Ishikawa (cell line): ENCODE data around the gene SLC2A1.

Source experiments
- CEBPB ChIP-seq: IDR thresholded peaks from 2 replicates; pipeline ENCODE4 v1.6.1; 2012
- CREB1 ChIP-seq: IDR thresholded peaks from 2 replicates; pipeline ENCODE4 v1.6.1; 2012; ENCODE audit warnings: low read depth
- EGR1 ChIP-seq: IDR thresholded peaks from 2 replicates; pipeline ENCODE4 v1.6.1; 2012
- EP300 ChIP-seq: IDR thresholded peaks from 2 replicates; pipeline ENCODE4 v1.6.1; 2012; ENCODE audit warnings: borderline replicate concordance
- FOXM1 ChIP-seq: IDR thresholded peaks from 2 replicates; pipeline ENCODE4 v1.6.1; 2012; ENCODE audit warnings: low read depth, borderline replicate concordance
- RAD21 ChIP-seq: IDR thresholded peaks from 2 replicates; pipeline ENCODE4 v1.6.1; 2012; ENCODE audit warnings: low read depth
- YY1 ChIP-seq: IDR thresholded peaks from 2 replicates; pipeline ENCODE4 v1.6.1; 2012; ENCODE audit warnings: low read depth
- ZBTB7A ChIP-seq: IDR thresholded peaks from 2 replicates; pipeline ENCODE4 v1.6.1; 2012; ENCODE audit warnings: low read depth
- TF ChIP-seq, protein P1 (sequence below): IDR thresholded peaks from 2 replicates; pipeline ENCODE4 v1.6.1; 2012
- TF ChIP-seq, protein P2 (sequence below): IDR thresholded peaks from 2 replicates; pipeline ENCODE4 v1.6.1; 2012; ENCODE audit warnings: low read depth, mild to moderate bottlenecking
- TF ChIP-seq, protein P3 (sequence below): IDR thresholded peaks from 2 replicates; pipeline ENCODE4 v1.6.1; 2012

DNA sequence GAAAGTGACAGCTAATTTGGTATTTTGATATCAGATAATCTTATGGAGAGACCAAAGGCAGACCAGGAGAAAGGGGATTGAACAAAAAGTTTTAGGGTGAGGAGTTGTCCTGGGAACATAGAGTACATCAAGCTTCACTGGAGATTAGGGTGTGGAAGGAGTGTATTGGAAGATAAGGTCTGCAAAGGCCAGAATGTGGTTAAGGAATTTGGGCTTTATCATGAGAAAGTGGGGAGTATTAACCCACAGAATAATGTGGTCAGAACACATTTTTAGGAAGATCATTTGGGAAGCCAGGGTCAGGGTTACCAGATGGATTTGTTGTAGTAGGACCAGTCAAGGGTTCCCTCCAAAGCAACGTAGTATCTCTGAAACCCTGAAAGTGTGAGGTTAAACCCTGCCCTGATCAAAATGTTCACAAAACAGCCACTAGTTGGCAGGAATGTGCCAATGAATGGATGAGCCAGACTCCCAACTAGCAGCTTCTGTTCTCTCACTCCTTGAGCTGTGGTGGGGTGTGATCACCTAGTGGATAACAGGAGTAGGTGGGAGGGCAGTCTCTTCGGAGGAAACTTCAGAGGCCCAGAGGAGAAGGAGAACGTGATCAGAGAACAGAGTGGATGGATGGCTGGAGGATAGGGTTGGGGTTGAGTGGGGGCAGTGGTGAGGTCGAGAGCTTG, 35.8 kb downstream of the SLC2A1 start:
- TF ChIP-seq, protein P1, sequence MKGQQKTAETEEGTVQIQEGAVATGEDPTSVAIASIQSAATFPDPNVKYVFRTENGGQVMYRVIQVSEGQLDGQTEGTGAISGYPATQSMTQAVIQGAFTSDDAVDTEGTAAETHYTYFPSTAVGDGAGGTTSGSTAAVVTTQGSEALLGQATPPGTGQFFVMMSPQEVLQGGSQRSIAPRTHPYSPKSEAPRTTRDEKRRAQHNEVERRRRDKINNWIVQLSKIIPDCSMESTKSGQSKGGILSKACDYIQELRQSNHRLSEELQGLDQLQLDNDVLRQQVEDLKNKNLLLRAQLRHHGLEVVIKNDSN, result no peak
- TF ChIP-seq CREB1 (no peak), EGR1 (no peak), RAD21 (peak; percentile 94), CEBPB (no peak), YY1 (no peak), EP300 (no peak), ZBTB7A (no peak), FOXM1 (no peak)
- TF ChIP-seq, protein P2, sequence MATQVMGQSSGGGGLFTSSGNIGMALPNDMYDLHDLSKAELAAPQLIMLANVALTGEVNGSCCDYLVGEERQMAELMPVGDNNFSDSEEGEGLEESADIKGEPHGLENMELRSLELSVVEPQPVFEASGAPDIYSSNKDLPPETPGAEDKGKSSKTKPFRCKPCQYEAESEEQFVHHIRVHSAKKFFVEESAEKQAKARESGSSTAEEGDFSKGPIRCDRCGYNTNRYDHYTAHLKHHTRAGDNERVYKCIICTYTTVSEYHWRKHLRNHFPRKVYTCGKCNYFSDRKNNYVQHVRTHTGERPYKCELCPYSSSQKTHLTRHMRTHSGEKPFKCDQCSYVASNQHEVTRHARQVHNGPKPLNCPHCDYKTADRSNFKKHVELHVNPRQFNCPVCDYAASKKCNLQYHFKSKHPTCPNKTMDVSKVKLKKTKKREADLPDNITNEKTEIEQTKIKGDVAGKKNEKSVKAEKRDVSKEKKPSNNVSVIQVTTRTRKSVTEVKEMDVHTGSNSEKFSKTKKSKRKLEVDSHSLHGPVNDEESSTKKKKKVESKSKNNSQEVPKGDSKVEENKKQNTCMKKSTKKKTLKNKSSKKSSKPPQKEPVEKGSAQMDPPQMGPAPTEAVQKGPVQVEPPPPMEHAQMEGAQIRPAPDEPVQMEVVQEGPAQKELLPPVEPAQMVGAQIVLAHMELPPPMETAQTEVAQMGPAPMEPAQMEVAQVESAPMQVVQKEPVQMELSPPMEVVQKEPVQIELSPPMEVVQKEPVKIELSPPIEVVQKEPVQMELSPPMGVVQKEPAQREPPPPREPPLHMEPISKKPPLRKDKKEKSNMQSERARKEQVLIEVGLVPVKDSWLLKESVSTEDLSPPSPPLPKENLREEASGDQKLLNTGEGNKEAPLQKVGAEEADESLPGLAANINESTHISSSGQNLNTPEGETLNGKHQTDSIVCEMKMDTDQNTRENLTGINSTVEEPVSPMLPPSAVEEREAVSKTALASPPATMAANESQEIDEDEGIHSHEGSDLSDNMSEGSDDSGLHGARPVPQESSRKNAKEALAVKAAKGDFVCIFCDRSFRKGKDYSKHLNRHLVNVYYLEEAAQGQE, result no peak
- TF ChIP-seq, protein P3, sequence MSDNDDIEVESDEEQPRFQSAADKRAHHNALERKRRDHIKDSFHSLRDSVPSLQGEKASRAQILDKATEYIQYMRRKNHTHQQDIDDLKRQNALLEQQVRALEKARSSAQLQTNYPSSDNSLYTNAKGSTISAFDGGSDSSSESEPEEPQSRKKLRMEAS, result 0 out of 2 replicates have a peak, but pooled peaks have one; percentile 14
